HG03064 (cell line): ENCODE measurements around the gene NEK6.

Experiments
- ATAC-seq: cut with Tn5 transposase; IDR thresholded peaks from one replicate; pipeline ENCODE4 v1.9.1; 2021; ENCODE audit warnings: low read depth; ENCODE audit not compliant: unreplicated experiment

The NEK6 gene

GRCh38 chr9:124349675-124350493, 92.1 kb downstream of the NEK6 start:
- no peak for ATAC-seq

- no peak for ATAC-seq
Observed at GRCh38 chr9:124350494-124351263, 92.9 kb downstream of the NEK6 start.

GRCh38 chr9:124351672-124352468, 94.1 kb downstream of the NEK6 start:
- no peak for ATAC-seq

GRCh38 chr9:124352616-124353015, 94.9 kb downstream of the NEK6 start:
- no peak for ATAC-seq

GRCh38 chr9:124353166-124353768, 95.5 kb downstream of the NEK6 start:
- ATAC-seq, result no peak

GRCh38 chr9:124353811-124354274, 96.1 kb downstream of the NEK6 start:
- ATAC-seq, result no peak

GRCh38 chr9:124354346-124355038, 96.7 kb downstream of the NEK6 start:
- no peak for ATAC-seq

GRCh38 chr9:124355039-124355940, 97.5 kb downstream of the NEK6 start:
- no peak for ATAC-seq

GRCh38 chr9:124355941-124356744, 98.4 kb downstream of the NEK6 start:
- no peak for ATAC-seq

GRCh38 chr9:124356745-124357390, 99.1 kb downstream of the NEK6 start:
- ATAC-seq, result no peak

- ATAC-seq, result no peak
Observed at GRCh38 chr9:124357721-124358361, 100.1 kb downstream of the NEK6 start.

- no peak for ATAC-seq
Observed at GRCh38 chr9:124358631-124359030, 100.9 kb downstream of the NEK6 start.

GRCh38 chr9:124359426-124359825, 101.7 kb downstream of the NEK6 start:
- no peak for ATAC-seq

GRCh38 chr9:124359855-124360678, 102.3 kb downstream of the NEK6 start:
- ATAC-seq, result no peak

- no peak for ATAC-seq
Observed at GRCh38 chr9:124361128-124361527, 103.4 kb downstream of the NEK6 start.
